HG03060 (cell line): Measurements from ENCODE around the gene ZBTB21.
A peak's percentile ranks its signal among the peaks of the same experiment; 100 is the strongest.

Experiments
- ATAC-seq: cut with Tn5 transposase; IDR thresholded peaks from one replicate; pipeline ENCODE4 v1.9.1; 2021; ENCODE audit warnings: low read depth, moderate number of reproducible peaks; ENCODE audit not compliant: unreplicated experiment

Gene ZBTB21

DNA sequence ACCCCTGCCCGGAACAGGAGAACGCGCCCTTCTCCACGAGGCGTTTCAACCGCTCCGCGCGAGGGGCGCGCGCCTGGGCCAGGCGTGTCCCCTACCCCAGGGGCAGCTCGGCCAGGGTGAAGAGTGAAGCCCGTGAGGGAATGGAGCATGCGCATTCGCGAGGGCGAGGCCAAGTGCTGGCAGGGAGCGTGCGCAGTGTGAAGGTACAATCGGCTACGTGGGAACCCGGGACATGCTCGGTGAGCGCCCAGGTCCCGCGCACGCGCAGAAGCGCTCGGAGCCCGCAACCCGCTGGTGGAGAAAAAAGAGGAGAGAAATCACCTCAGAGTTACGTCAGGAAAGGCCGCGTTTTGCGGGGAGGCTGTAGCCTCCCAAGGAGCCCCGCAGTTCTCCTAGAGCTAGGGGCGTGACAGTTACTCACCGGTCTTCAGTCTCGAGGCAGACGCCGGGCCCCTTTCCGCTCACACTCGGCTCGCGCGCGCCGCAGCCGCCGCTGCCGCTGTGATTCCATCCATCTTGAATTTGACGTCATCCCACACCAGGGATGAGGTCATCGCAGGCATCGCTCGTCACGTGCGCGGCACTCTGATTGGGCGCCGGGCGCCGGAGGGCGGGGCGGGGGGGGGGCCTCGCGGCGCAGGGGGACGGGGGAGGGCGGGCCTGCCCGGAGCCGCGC is at the start of gene ZBTB21:
Gene ZBTB21 (minus strand): TSS at position 530 of the 676 bp plus-strand sequence. CDS start 16,265 bp downstream, outside the sequence.
- ATAC-seq, result peak; percentile 49

DNA sequence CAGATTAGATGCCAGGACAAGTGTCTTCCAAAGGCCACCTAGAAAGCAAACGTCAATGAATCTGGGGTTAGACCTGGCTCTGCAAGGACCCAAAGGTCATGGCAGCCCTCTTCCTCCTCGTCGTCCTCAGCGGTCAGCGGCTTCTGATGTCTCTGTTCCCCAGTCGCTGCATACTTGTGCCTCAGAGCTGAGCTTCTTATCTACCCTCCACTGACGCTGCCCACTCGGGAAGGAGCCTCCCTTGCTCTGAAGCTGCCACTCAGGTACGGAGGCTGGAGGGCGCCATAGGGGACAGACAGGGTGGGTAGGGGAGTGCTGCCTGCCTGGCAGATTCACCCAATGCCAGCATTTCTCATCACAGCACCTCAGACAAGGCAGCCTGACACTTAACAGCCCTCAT is 49.6 kb upstream of the ZBTB21 start:
- ATAC-seq, result no peak

DNA sequence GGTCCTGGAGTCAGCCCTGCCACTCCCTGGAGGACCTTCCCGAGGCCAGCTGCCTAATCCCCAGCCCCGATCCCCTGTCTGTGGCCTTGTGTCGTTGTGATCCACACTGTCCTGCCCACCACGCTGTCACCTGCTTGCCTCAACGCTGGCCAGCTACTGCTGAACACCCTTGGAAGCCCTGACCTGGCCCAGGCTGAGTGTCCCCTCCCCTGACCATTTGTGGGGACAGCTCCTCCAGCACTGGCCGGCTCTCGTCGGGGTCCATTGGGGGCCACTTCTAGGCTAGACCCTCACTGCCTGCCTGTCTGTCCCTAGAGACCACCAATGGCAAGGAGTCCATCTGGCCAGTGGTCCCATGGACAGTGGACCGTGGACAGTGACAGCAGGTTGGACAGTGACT is 49.0 kb upstream of the ZBTB21 start:
- no peak for ATAC-seq

DNA sequence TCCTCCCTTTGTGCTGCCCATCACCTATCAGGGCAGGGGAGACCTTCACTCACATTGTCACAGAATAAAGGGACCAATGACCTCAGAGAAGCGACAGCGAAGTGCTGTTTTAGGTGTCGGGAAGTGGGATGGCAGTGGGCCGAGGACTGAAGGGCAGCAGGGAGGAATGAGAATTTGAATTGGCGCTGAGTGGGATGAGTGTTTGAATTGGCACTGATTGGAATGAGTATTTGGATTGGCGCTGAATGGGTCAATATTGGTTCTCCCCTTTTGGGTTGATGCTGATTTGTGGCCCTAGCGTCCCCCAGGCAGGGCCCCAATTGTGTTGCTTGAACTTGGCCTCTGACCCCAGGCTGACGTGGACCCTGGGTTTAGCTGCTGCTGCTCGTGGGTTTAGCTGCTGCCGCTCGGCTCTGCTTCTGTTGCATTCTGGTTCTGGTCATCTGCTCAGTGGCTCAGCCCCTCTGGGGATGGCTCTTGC is 48.5 kb upstream of the ZBTB21 start:
- ATAC-seq, result no peak

DNA sequence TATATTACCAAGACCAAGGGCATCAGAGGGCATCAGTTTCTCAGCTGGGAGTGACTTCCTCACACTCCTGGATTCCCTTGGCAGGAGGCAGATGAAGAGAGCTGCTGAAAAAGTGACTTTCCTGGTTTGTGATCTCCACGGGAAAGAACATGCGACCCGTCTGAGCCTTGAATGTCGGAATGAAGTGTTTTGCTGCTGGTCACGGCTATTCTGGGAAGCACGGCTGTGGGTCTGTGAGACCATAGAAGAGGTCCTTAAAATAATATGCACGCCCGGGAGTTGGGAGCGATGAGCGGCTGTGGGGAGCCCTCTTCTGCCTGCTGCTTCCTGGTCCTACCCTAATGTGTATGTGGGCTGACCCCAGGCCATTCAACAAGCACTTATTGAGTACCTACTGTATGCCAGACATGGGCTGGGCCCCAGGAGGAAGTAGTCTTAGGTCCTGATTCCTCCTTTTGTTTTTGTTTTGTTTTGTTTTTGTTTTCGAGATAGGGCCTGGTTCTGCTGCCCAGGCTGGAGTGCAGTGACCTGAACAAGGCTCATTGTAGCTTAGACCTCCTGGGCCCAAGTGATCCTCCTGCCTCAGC is 47.8 kb upstream of the ZBTB21 start:
- ATAC-seq, result no peak

DNA sequence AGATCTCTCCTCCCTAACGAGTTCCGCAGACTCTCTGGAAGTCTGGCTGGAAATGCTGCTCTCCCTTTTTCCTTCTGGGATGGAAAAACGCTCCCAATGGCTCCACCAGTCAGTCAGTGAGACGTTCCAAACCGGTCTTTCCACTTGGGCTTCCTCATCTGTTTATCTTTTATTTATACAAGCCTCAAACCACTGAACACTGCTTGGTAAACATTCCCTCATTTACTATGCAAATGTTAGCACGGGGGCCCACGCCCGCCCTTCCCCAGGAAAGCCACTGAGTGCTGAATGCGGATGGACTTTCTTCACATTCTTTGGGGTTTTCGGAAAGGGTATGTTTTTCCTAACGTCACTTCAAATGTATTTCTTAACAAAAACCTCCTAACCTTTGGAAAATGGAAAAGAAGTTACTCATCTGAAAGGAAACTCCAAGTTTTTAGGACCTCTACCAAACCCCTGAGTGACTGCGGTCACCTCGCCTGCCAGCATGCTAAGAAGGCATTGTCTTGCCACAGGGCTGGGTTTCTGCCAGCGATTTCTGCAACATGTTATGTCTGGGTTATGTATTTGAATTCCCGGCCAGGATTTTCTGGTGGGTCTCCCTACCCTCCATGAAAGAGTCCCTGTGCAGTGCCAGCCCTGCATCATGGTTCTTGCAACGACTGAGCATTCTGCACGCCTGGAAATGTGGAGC is 47.0 kb upstream of the ZBTB21 start:
- no peak for ATAC-seq

DNA sequence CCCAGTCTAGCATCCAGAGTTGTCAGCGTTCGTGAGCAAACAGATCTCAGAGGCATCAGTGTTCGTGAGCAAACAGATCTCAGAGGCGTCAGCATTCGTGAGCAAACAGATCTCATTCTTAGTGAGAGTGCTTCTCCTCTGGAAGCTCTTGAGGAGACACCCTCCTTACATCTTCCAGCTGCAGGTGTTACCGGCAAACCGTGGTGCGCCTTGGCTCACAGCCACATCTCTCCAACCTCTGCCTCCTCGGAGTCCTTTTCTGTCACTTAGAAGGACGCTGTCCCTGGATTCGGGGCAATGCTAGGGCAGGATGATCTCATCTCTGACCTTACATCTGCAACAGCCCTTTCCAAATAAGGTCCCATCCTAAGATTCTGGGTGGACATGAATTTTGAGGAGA is 46.3 kb upstream of the ZBTB21 start:
- no peak for ATAC-seq

DNA sequence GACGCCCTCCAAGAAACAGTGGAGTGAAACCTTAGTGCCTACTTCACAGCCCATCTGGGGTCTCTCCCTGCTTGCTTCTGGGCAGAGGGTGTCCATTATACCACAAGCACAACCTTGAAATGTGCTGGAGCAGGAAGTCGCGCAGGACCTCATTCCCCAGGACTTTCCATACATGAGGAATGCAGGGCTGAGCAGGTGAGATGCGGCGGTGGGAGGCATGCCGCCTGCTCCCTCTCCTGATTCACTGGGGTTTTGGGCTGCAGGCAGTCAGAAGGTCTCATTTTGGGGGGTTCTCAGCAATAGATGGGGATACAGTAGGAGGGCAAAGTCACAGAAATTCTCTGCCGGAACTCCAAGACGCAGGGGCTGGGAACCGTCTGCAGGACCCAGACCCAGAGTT is 45.3 kb upstream of the ZBTB21 start:
- no peak for ATAC-seq

DNA sequence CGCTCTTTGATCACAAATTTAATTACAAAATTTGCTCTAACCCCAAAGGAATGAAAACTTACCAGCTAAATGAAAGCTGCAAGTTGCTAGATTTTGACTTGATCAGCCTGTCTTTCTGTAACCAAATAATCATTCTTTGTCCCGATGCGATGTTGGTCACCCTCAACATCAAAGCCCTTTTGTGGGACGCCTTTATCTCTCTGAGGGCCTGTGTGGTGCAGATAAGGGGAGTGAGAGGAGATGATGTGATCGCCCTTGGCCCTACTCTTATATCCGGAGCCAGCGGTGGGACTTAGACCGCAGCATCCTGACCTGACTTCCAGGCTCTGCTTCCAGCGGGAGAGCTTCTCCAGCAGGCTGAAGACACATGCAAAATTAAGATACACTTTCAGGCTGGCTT is 41.6 kb upstream of the ZBTB21 start:
- ATAC-seq, result no peak

DNA sequence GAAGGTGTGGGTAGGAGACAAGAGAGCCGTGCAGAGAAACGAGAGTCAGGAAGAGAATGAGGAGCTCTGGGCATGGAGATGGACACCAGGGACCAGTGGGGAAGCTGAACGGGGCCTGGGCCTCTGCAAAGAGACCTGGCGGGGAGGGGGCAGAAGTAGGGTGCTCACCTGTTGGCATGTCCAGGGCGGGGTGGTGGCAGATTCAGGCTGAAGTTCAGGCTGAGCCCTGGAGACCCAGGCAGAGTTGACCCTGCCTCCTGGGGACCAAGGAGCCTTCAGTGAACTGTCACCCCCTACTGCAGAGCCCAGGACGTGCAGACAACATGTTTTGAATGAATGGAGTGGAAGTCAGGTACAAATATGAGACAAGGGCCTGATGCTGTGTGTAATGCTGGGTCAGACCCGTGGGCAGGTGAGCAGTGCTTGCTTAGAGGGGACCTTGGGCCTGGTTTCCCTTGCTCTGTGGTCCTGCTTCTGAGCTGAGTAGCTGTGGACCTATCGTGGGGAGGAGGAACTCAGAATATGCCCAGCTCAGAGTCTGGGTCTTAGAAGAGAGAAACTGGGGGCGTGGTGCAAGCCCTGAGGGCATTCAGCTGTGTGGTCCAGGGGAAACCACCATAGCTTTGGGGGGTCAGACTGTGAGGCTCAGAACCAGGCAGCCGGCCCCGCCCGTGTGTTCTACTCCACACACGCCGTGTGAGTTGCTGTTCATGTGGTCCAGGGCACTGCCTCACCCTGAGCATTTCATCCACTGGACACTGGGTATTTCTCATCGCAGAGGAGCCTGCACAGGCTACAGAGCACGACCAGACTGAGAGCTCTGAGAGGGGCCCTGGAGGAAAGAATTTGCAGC is 39.6 kb upstream of the ZBTB21 start:
- ATAC-seq, result no peak

DNA sequence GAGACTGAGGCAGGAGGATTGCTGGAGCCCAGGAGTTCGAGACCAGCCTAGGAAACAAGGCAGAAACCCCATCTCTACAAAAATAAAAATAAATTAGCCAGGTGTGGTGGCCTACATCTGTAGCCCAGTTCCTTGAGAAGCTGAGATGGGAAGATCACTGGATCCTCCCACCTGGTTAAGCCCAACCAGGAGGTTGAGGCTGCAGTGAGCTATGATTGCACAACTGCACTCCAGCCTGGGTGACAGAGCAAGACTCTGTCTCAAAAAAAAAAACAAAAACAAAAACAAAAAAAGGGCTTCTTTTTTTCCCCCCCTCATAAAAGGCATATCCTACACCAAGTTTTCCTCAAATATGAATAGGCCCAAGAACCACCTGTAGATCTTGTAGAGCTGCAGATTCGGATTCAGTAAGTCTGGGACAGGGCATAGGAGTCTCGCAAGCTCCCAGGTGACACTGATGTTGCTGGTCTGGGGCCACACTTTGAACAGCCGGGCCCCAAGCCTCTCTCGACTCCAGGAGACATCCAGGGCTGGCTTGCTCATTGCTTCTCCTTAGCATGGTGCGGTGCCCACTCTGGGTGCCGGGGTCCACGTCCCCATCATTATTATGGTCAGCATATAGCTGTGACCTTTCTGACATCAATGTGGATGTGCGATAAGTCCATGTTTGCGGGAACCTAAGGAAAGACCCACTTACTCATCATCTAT is 38.9 kb upstream of the ZBTB21 start:
- no peak for ATAC-seq

DNA sequence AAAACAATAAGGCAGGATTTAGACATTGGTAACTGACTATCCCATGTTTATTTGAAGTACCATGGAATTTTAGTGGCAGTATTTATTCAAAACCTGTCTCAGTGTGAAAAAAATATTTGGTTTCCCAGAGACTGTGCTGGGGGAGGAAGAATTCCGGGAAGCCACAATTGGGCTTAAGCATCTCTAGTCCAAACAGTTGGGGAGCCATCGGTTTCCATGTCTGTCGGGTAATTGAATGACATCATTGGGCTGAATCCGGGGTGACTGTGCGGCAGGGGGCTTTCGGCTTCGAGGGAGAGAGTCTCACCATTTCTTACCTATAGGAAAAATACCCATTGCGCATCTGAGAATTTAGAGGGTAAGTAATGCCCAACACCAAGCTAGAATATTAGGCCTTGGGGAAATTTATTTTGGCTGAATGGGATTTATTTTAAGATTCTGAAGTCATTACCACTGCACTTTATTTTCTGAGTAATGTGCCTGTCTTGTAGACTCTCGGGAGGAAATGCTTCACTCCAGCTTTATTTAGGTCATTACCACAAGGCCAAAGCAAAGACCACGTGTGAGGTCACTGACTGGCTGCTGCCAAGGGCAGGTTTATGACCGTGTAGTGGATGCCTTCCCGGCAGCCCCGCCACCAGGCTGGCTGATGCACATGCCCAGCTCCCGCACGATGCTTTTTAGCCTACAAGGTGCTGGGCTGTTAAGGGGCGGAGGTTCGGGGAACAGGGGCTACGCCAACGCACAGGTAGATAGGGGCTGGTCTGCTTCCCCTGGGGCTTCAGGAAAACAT is 37.9 kb upstream of the ZBTB21 start:
- no peak for ATAC-seq

DNA sequence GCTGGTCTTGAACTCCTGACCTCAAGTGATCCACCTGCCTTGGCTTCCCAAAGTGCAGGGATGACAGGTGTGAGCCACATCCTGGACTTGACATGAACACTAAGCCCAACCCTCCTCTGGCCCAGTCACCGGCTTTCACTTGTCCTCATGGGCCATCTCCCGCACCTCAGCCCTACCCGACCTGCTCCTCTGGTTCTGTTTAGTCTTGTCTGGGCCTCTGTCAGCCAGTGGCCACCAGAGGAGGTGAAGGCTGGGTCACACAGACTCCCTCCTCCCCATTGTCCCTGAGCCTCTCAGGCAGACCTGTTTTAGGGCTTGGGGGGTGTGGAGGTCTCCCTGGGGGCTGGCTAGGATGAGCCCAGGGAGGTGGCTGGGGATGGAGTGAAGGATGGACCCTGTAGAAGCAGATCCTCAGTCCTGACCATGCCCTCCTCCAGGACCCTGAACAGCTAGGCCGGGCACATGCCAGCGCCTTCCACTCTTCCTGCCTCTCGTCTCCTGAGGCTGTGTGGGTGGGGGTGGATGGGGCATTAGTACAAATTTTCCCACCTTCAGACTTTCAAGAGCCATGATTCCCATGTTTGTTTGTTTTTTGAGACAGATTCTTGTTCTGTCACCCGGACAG is 34.8 kb upstream of the ZBTB21 start:
- ATAC-seq, result no peak

DNA sequence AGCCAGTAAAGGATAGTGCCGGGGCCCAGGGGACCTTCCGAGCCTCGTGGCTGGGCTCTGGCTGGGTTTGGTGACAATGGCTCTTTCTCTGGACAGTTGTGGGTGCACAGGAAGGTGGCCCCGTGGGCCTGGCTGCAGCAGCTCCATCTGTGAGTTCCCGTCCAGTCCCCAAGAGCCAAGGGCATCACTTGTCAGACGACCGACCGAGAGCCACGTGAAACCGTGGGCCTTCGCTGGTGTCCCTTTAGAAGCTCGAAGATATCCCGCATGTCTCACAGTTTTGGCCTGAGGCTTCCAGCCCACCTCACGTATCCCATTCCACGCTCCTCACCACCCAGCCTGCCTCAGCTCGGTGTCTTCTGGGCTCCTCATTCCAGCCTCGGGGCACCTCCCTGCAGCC is 33.8 kb upstream of the ZBTB21 start:
- ATAC-seq, result no peak

DNA sequence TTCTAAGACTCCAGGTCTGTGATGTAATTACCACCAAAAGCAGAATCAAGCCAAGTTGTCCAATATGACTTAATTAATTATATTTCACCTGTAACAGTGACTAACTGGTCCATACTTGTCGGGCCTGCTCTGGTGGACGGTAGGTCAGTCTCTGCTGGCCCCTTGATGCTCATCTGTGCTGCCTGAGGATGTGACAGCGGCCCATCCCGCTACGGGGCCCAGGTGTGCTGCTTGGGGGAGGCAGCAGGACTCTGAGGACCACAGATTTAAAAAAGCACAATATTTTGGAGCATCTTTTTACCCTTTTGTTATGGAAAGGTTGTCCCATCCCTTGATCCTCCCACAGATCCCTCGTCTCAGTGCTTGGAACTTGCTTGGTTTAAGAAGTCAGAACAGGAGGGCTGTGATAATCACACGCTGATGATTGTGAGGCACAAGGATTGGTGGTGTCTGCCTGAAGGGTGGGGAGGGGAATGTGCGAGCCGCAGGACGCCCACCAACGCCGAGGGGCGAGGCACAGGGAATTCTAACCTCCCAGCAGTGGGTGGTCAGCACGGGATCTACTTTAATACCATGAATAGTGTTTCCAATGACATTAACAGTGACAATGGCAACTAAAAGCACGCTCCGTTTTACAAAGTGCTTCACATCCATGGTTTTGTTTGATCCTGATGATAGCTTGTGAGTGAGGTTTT is 33.2 kb upstream of the ZBTB21 start:
- ATAC-seq, result no peak

DNA sequence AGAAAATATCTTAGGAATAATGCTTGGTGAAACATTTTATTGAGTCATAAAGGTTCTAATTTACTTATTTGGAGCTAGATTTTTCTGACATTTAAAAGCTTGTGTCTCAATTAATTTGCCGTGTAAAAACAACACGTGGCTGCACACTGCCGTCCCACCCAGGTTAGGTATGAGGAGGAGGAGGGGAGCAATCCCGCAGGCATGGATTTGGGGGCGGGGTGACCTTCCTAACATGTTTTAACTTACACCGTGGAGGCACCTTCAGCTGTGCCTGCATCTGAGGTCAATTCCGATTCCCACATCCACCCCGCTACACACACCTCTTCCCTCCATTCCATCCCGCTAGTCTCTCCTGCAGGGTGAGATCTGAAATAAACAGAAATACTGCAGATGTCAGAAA is 32.5 kb upstream of the ZBTB21 start:
- ATAC-seq, result no peak

DNA sequence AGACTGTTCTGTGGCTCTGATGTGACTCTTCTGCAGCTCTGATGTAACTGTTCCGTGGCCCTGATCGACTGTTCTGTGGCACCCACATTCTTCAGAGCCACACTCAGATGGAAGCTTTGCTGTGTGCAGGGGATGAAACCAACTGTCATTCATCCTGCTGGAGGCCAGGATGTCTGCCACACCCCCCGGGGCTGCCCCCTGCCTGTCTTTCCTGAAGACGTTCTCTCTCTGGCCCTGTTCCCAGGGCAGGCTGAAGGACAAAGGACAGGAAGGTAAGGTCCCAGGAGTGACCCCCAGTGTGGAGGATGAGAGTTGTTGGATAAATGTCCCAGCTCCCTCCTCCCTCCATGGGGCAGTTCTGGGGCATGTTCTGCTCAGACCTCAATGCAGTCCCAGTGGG is 31.6 kb upstream of the ZBTB21 start:
- no peak for ATAC-seq

DNA sequence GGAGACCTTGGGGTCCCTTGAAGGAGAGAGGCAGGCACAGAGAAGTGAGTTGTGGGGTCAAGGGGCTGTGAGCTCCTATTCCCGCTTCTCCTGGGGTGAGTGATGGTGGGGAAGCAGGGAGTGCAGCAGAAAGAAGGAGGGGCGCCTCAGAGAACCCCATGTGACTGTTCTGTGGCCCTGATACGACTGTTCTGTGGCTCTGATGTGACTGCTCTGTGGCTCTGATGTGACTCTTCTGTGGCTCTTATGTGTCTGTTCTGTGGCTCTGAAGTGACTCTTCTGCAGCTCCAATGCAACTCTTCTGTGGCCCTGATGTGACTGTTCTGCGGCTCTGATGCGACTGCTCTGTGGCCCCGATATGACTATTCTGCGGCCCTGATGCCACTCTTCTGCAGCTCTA is 31.1 kb upstream of the ZBTB21 start:
- no peak for ATAC-seq
